ENCODE measurements around the gene TELO2.

Gene TELO2

DNA sequence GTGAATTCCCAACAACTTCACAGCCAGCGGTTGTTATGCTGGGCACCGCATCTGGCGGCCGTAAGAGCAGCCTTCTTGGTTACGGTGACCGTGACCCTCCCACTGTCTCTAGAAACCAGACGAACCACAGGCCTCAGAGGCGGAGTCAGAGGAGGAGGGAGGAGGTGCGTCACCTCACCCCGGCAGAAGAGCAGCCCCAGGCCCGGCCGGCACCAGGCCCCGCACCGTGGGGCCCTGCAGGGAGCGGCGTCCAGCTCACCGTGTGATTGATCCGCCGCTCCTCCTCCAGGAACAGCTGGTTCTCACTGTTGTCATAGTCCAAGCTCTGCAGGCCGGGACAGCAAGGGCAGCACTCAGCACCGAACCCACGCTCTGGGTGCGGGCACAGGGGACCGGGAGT lies 32.0 kb upstream of the TELO2 start:
- ATAC-seq, result no peak
- TF ChIP-seq ZNF8 (CRISPR knock-in tag; IDR thresholded peaks at IDR 0.05) (no peak), TCF4 (CRISPR knock-in tag; IDR thresholded peaks at IDR 0.05; ENCODE audit: borderline replicate concordance) (no peak), PPARA (CRISPR knock-in tag; IDR thresholded peaks at IDR 0.05; ENCODE audit: borderline replicate concordance) (no peak), ISL1 (CRISPR knock-in tag; IDR thresholded peaks at IDR 0.05) (no peak), ZFP30 (CRISPR knock-in tag; IDR thresholded peaks at IDR 0.05) (no peak), SNAI2 (CRISPR knock-in tag; IDR thresholded peaks at IDR 0.05) (no peak), ZFP3 (CRISPR knock-in tag; IDR thresholded peaks at IDR 0.05) (no peak), ZNF70 (CRISPR knock-in tag; IDR thresholded peaks at IDR 0.05) (no peak), ZNF565 (CRISPR knock-in tag; conservative IDR thresholded peaks at IDR 0.05; ENCODE audit: low read depth) (no peak)
- TF ChIP-seq, protein P1, sequence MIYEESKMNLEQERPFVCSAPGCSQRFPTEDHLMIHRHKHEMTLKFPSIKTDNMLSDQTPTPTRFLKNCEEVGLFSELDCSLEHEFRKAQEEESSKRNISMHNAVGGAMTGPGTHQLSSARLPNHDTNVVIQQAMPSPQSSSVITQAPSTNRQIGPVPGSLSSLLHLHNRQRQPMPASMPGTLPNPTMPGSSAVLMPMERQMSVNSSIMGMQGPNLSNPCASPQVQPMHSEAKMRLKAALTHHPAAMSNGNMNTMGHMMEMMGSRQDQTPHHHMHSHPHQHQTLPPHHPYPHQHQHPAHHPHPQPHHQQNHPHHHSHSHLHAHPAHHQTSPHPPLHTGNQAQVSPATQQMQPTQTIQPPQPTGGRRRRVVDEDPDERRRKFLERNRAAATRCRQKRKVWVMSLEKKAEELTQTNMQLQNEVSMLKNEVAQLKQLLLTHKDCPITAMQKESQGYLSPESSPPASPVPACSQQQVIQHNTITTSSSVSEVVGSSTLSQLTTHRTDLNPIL (CRISPR knock-in tag; IDR thresholded peaks at IDR 0.05; ENCODE audit: low read depth), result no peak
- TF ChIP-seq, protein P2, sequence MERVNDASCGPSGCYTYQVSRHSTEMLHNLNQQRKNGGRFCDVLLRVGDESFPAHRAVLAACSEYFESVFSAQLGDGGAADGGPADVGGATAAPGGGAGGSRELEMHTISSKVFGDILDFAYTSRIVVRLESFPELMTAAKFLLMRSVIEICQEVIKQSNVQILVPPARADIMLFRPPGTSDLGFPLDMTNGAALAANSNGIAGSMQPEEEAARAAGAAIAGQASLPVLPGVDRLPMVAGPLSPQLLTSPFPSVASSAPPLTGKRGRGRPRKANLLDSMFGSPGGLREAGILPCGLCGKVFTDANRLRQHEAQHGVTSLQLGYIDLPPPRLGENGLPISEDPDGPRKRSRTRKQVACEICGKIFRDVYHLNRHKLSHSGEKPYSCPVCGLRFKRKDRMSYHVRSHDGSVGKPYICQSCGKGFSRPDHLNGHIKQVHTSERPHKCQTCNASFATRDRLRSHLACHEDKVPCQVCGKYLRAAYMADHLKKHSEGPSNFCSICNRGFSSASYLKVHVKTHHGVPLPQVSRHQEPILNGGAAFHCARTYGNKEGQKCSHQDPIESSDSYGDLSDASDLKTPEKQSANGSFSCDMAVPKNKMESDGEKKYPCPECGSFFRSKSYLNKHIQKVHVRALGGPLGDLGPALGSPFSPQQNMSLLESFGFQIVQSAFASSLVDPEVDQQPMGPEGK (CRISPR knock-in tag; IDR thresholded peaks at IDR 0.05; ENCODE audit: borderline replicate concordance), result no peak

DNA sequence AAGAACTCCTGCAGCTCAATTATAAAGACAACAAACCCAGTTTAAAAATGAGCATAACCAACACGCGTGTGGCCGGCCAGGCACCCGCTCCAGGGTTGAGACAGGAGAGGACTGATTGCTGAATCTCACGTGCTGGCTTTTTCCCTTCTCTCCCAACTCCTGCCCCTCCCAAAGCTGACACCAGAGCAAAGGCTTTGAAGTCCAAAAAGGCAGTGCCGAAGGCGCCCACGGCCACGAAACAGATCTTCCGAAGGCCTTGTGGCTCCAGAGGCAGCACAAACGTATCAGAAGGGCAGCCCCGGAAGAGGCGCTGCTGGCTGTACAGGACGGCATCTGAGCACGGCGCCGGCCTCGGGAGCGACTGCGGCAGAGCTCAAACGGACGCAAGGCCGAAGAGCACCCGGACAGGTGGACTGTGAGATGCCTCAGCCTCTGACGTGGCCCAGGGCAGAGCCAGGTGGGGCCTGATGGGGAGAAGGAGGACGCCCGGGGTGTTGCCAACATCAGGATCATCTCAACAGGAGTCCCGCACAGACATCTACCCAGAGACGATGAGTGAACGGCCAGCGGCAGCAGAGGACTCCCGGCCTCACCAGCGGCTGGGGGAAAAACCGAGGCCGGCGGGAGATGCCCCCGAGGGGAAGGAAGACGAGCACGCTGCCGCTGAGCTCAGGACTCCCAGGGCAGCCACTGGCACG lies 28.8 kb upstream of the TELO2 start:
- no peak for ATAC-seq

DNA sequence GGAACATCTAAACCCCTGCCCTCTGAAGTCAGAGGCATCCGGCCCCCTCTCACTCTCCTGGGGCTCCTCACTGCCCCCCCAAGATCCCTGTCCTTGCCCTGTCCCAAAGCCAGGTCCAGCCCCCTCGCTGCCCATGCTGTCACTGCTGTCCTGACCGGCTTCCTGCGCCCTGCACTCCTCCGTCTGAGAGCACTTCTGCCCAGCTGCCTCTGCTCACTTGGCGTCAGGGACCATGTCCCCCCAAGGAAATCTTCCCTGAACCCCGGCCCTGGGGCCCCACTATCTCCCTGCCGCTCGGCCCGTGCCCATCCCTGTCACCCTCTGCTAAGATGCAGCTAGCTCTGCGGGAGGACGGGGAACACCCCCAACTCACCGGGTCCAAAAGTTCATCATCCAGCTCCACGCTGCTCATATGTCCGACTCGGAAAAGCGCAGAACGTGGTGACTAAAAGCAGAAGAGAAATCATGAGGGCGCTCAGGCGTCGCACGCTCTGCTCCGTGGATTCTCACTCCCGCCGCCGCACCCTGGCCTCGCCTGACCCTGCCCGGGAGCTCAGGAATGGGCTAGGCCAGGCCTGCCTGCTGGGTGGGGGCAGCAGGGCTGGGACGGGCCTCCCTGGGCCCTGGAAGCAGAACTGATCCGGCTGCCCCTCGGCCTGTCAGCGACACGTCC lies 28.1 kb upstream of the TELO2 start:
- TF ChIP-seq PPARA (CRISPR knock-in tag; IDR thresholded peaks at IDR 0.05; ENCODE audit: borderline replicate concordance) (no peak), TCF4 (CRISPR knock-in tag; IDR thresholded peaks at IDR 0.05; ENCODE audit: borderline replicate concordance) (no peak), ZNF8 (CRISPR knock-in tag; IDR thresholded peaks at IDR 0.05) (no peak)
- TF ChIP-seq, protein P3, sequence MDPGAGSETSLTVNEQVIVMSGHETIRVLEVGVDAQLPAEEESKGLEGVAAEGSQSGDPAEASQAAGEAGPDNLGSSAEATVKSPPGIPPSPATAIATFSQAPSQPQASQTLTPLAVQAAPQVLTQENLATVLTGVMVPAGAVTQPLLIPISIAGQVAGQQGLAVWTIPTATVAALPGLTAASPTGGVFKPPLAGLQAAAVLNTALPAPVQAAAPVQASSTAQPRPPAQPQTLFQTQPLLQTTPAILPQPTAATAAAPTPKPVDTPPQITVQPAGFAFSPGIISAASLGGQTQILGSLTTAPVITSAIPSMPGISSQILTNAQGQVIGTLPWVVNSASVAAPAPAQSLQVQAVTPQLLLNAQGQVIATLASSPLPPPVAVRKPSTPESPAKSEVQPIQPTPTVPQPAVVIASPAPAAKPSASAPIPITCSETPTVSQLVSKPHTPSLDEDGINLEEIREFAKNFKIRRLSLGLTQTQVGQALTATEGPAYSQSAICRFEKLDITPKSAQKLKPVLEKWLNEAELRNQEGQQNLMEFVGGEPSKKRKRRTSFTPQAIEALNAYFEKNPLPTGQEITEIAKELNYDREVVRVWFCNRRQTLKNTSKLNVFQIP (CRISPR knock-in tag; IDR thresholded peaks at IDR 0.05; ENCODE audit: borderline replicate concordance, low read depth), result no peak
- TF ChIP-seq, protein P4, sequence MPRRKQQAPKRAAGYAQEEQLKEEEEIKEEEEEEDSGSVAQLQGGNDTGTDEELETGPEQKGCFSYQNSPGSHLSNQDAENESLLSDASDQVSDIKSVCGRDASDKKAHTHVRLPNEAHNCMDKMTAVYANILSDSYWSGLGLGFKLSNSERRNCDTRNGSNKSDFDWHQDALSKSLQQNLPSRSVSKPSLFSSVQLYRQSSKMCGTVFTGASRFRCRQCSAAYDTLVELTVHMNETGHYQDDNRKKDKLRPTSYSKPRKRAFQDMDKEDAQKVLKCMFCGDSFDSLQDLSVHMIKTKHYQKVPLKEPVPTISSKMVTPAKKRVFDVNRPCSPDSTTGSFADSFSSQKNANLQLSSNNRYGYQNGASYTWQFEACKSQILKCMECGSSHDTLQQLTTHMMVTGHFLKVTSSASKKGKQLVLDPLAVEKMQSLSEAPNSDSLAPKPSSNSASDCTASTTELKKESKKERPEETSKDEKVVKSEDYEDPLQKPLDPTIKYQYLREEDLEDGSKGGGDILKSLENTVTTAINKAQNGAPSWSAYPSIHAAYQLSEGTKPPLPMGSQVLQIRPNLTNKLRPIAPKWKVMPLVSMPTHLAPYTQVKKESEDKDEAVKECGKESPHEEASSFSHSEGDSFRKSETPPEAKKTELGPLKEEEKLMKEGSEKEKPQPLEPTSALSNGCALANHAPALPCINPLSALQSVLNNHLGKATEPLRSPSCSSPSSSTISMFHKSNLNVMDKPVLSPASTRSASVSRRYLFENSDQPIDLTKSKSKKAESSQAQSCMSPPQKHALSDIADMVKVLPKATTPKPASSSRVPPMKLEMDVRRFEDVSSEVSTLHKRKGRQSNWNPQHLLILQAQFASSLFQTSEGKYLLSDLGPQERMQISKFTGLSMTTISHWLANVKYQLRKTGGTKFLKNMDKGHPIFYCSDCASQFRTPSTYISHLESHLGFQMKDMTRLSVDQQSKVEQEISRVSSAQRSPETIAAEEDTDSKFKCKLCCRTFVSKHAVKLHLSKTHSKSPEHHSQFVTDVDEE (CRISPR knock-in tag; IDR thresholded peaks at IDR 0.05), result no peak
- no peak for ATAC-seq

More for the DNA sequence above, 28.8 kb upstream of the TELO2 start:
- TF ChIP-seq ZNF70 (CRISPR knock-in tag; IDR thresholded peaks at IDR 0.05) (no peak), ARNTL (CRISPR knock-in tag; IDR thresholded peaks at IDR 0.05; ENCODE audit: borderline replicate concordance, low read depth) (no peak), ZNF8 (CRISPR knock-in tag; IDR thresholded peaks at IDR 0.05) (no peak), TCF4 (CRISPR knock-in tag; IDR thresholded peaks at IDR 0.05; ENCODE audit: borderline replicate concordance) (no peak), BACH2 (CRISPR knock-in tag; IDR thresholded peaks at IDR 0.05; ENCODE audit: borderline replicate concordance) (no peak)
- TF ChIP-seq, protein P4 (CRISPR knock-in tag; IDR thresholded peaks at IDR 0.05), result no peak
- TF ChIP-seq, protein P3 (CRISPR knock-in tag; IDR thresholded peaks at IDR 0.05; ENCODE audit: borderline replicate concordance, low read depth), result no peak
